Measurements from ENCODE around the gene NOP53. TPM values are rescaled to one million over a fixed set of nuclear protein-coding genes. Genes with fewer than 3 reads are reported as not detected.
"Not testable (repeated sequence)": the region's sequence is repeated elsewhere in the genome, so short reads cannot be mapped to it uniquely, and the experiment has no call there.

The NOP53 gene
- total and polyA plus RNA-seq, 2 experiments from 2014 or later = 81.8 to 278 TPM

DNA sequence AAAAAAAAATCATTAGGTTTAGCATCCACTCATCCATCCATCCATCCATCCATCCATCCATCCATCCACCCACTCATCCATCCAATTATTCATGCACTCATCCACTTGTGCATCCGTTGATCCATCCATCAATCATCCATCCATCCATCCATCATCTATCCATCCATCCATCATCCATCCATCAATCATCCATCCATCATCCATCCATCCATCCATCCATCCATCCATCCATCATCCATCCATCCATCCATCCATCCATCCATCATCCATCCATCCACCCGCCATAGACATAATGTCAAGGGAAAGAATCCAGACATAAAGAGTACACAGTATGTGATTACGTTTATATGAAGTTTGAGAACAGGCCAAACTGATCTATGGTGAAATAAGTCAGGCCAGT is 24.2 kb downstream of the NOP53 start:
- Histone ChIP-seq H3K27me3 (no peaks in the 10 kb centered on the region), H3K27ac (no peak overlapping the region), H3K36me3 (no peaks in the 10 kb centered on the region), H3K9me3 (ENCODE audit: low read depth) (no peaks in the 10 kb centered on the region), H3K4me1 (ENCODE audit: low read depth) (peaks cover 11% of the 10 kb centered on the region), H3K4me3 (no peak overlapping the region)
- DNase-seq (ENCODE audit: low read depth in 1 of 2, low spot score in 1 of 2) = no peak
- TF ChIP-seq, protein P1, sequence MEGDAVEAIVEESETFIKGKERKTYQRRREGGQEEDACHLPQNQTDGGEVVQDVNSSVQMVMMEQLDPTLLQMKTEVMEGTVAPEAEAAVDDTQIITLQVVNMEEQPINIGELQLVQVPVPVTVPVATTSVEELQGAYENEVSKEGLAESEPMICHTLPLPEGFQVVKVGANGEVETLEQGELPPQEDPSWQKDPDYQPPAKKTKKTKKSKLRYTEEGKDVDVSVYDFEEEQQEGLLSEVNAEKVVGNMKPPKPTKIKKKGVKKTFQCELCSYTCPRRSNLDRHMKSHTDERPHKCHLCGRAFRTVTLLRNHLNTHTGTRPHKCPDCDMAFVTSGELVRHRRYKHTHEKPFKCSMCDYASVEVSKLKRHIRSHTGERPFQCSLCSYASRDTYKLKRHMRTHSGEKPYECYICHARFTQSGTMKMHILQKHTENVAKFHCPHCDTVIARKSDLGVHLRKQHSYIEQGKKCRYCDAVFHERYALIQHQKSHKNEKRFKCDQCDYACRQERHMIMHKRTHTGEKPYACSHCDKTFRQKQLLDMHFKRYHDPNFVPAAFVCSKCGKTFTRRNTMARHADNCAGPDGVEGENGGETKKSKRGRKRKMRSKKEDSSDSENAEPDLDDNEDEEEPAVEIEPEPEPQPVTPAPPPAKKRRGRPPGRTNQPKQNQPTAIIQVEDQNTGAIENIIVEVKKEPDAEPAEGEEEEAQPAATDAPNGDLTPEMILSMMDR (IDR thresholded peaks at IDR 0.05; ENCODE audit: low read depth, low read length) = no peak

DNA sequence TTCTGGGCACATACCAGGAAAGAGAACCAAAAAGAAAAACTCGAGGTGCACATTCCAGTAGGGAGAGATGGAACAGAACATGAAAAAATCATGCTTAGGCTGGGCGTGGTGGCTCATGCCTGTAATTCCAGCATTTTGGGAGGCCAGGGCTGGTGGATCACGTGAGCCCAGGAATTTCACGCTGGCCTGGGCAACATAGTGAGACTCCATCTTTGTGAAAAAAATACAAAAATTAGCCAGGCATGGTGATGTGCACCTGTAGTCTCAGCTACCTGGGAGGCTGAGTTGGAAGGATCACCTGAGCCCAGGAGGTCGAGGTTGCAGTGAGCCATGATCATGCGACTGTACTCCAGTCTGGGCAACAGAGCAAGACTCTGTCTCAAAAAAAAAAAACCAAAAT is 25.9 kb downstream of the NOP53 start:
- H3K4me3 ChIP-seq, H3K27ac ChIP-seq: not testable (repeated sequence)
- peaks cover 11% of the 10 kb centered on the region for H3K4me1 ChIP-seq (ENCODE audit: low read depth)

DNA sequence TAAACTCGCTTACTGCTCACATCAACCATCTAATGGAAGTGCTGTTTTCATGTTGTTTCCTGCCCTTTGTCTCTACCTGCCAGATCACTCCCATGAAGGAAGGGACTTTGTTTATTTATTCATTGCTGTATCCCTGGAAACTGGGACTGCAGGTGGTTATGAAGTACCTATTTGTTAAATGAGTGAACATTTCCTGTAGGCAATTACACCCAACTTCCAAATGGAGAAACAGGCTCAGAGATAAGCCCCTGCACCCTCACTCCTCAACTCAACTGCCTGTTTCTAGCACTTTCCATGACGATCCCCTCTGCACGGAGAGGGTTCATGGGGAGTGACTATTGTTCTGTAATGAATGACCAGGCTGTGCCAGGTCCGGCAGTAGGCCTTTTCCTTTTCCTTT is 31.2 kb downstream of the NOP53 start:
- Histone ChIP-seq H3K36me3 (peaks cover 10% of the 10 kb centered on the region), H3K4me3 (no peak overlapping the region), H3K27ac (no peak overlapping the region), H3K9me3 (ENCODE audit: low read depth) (no peaks in the 10 kb centered on the region), H3K27me3 (no peaks in the 10 kb centered on the region), H3K4me1 (ENCODE audit: low read depth) (peaks cover 11% of the 10 kb centered on the region)
- TF ChIP-seq, protein P1 (IDR thresholded peaks at IDR 0.05; ENCODE audit: low read depth, low read length) = no peak
- DNase-seq (ENCODE audit: low read depth in 1 of 2, low spot score in 1 of 2) = no peak

More for the DNA sequence above, 25.9 kb downstream of the NOP53 start:
- DNase-seq (ENCODE audit: low read depth in 1 of 2, low spot score in 1 of 2); H3K9me3 ChIP-seq (ENCODE audit: low read depth); H3K36me3 ChIP-seq; H3K27me3 ChIP-seq: not testable (repeated sequence)

DNA sequence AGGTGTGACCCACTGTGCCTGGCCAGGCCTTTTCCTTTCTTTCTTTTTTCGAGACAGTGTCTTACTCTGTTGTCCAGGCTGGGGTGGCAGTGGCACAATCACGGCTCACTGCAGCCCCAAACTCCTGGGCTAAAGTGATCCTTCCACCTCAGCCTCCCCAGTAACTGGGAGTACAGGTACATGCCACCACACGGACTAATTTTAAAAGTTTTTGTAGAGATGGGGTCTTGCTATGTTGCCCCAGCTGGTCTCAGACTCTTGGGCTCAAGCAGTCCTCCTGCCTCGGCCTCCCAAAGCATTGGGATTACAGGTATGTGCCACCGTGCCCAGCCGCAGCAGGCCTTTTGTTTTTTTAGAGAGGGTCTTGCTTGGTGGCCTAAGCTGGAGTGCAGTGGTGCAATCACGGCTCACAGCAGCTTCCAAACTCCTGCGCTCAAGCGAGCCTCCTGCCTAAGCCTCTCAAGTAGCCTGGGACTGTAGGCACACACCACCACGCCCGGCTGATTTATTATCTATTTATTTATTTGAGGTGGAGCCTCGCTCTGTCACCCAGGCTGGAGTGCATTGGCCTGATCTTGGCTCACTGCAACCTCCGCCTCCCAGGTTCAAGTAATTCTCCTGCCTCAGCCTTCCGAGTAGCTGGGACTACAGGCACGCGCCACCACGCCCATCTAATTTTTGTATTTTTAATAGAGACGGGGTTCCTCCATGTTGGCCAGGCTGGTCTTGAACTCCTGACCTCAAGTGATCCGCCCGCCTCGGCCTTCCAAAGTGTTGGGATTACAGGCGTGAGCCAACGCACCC is 32.1 kb downstream of the NOP53 start:
- H3K27me3 ChIP-seq; H3K9me3 ChIP-seq (ENCODE audit: low read depth); DNase-seq (ENCODE audit: low read depth in 1 of 2, low spot score in 1 of 2): not testable (repeated sequence)
- Histone ChIP-seq H3K27ac (peak overlapping the region; percentile 100), H3K36me3 (peaks cover 17% of the 10 kb centered on the region), H3K4me3 (peak overlapping the region; percentile 68), H3K4me1 (ENCODE audit: low read depth) (peaks cover 11% of the 10 kb centered on the region)

DNA sequence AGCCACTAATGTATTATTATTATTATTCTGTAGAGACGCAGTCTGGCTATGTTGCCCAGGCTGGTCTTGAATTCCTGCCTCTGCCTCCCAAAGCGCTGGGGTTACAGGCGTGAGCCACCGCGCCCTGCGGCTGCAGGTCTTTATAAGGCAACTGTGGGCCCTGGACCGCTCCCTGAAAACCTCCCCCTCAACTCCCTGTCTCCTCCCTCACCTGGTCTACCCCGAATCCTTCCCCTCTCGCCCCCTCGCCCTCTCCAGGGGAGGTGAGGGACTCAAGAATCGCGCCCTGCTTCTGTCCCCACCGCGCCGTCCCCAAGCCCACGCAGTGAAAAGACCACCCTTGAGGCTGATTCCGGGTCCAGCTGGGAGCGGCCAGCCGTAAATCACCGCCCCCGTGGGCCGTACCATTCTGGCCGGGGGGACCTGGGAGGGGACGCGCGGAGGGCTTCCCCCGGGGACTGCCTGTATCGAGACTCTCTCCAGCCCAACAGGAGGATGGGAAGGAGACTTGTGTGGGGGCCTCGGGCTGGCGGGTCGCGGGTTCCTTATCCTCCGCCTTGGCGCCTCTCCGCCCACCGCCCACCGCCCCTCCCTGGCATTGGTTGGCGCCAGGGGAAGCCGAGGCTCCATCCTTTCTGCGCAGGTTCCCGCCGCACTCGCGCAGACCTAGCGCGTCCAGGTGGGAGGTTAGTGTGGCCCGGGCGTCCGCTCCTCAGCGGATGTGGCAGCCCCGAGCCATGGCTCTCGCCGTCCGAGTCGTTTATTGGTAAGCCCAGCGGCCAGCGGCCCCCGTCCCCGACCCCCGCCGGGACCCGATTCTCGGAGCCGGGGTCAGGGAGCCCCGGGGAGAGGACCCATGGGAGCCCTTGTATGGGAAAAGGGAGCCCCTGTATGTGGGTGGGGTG is 33.0 kb downstream of the NOP53 start, which contains the start of gene SELENOW:
SELENOW (plus strand) TSS at position 655 of the 905 bp plus-strand sequence; CDS start at position 738, 83 bp downstream.
- peak within 1 kb of the TSS; percentile 68 for H3K4me3 ChIP-seq
- H3K9me3 ChIP-seq (ENCODE audit: low read depth) = no peaks in the 10 kb centered on the region
- H3K27me3 ChIP-seq = no peaks in the 10 kb centered on the region
- H3K36me3 ChIP-seq = peaks cover 23% of the 10 kb centered on the region
- TF ChIP-seq, protein P1 (IDR thresholded peaks at IDR 0.05; ENCODE audit: low read depth, low read length) = no peak
- peaks cover 11% of the 10 kb centered on the region for H3K4me1 ChIP-seq (ENCODE audit: low read depth)
- peak within 1 kb of the TSS; percentile 100 for H3K27ac ChIP-seq
- peak; percentile 79 to 88 for DNase-seq (ENCODE audit: low read depth in 1 of 2, low spot score in 1 of 2)

DNA sequence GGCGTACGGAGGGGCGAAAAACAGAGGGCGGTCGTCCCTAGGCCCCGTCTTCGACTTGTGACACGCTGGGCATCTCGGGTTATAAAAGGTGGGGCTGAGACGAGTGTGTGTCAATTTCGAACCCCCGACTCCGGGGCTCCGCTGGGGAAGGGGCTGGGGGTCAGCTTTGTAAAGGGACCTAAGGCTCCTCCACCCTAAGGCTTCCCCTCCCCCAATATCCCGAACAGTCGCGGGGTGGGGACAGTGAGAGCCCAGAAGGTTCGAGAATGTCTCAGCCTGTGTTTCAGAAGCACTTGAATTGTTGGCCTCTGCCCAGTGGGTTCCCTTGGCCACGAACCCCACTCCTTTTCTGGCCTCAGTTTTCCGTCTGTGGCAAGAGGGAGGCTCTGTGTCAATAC is 33.6 kb downstream of the NOP53 start:
- TF ChIP-seq, protein P1 (IDR thresholded peaks at IDR 0.05; ENCODE audit: low read depth, low read length) = no peak
- no peaks in the 10 kb centered on the region for H3K27me3 ChIP-seq
- DNase-seq (ENCODE audit: low read depth in 1 of 2, low spot score in 1 of 2) = peak; percentile 22 to 24

More for the DNA sequence above, 33.6 kb downstream of the NOP53 start:
- Histone ChIP-seq H3K4me3 (peak overlapping the region; percentile 68), H3K4me1 (ENCODE audit: low read depth) (peaks cover 11% of the 10 kb centered on the region), H3K36me3 (peaks cover 29% of the 10 kb centered on the region), H3K9me3 (ENCODE audit: low read depth) (no peaks in the 10 kb centered on the region), H3K27ac (peak overlapping the region; percentile 100)

All from cardiac muscle cell (in vitro differentiated cells and primary cell).